Neural cell (in vitro differentiated cells): ENCODE results near the gene CCDC158. TPM values are rescaled to one million over a fixed set of nuclear protein-coding genes. Genes with fewer than 3 reads are reported as not detected.

Source experiments
- H2AFZ ChIP-seq: fragments of 200-600, 300-800 bp; sonication (generic), shearing (Covaris generic); 2 replicates; pipeline ENCODE4 v1.6.0; 2014; ENCODE audit warnings: low read depth, mild to moderate bottlenecking, antibody characterized with exemption, low read length, moderate library complexity
- H3F3A ChIP-seq: fragments of 200-600 bp; shearing (Covaris generic); 2 replicates; pipeline ENCODE4 v1.6.1; 2016; ENCODE audit warnings: mild to moderate bottlenecking, moderate library complexity, mixed read lengths, antibody characterized with exemption, low read length; ENCODE audit not compliant: insufficient read depth, poor library complexity, severe bottlenecking
- H3K27ac ChIP-seq: fragments of 200-600, 300-800 bp; sonication (generic), shearing (Covaris generic); 2 replicates; pipeline ENCODE4 v1.5.1; 2014; ENCODE audit warnings: mild to moderate bottlenecking, low read length, moderate library complexity
- H3K27me3 ChIP-seq: fragments of 300-800, 200-600 bp; sonication (generic), shearing (Covaris generic); 2 replicates; pipeline ENCODE4 v1.6.0; 2014; ENCODE audit warnings: mild to moderate bottlenecking, low read depth, low read length, moderate library complexity; ENCODE audit not compliant: insufficient read depth
- H3K36me3 ChIP-seq: fragments of 300-800, 200-600 bp; sonication (generic), shearing (Covaris generic); 2 replicates; pipeline ENCODE4 v1.5.1; 2014; ENCODE audit warnings: mild to moderate bottlenecking, antibody characterized with exemption, low read length, moderate library complexity; ENCODE audit not compliant: insufficient read depth
- H3K4me2 ChIP-seq: fragments of 300-800, 200-600 bp; sonication (generic), shearing (Covaris generic); 2 replicates; pipeline ENCODE4 v1.6.0; 2014; ENCODE audit warnings: mild to moderate bottlenecking, low read length
- H3K4me3 ChIP-seq: fragments of 300-800, 200-600 bp; sonication (generic), shearing (Covaris generic); 2 replicates; pipeline ENCODE4 v1.5.1; 2014; ENCODE audit warnings: mild to moderate bottlenecking, low read length, moderate library complexity
- H3K79me2 ChIP-seq: fragments of 200-600 bp; shearing (Covaris generic); replicated peaks from 2 replicates; pipeline ENCODE4 v1.6.0; 2014; ENCODE audit warnings: mild to moderate bottlenecking, low read length, moderate library complexity; ENCODE audit not compliant: insufficient read depth
- H3K9ac ChIP-seq: fragments of 300-800, 200-600 bp; sonication (generic), shearing (Covaris generic); 2 replicates; pipeline ENCODE4 v1.6.1; 2016; ENCODE audit warnings: mild to moderate bottlenecking, low read length, mixed read lengths
- H3K9me2 ChIP-seq: fragments of 200-600 bp; shearing (Covaris generic); 2 replicates; pipeline ENCODE4 v1.6.1; 2016; ENCODE audit warnings: mild to moderate bottlenecking, low read length, mixed read lengths; ENCODE audit not compliant: insufficient read depth
- H3K9me3 ChIP-seq: fragments of 200-600, 300-800 bp; sonication (generic), shearing (Covaris generic); 2 replicates; pipeline ENCODE4 v1.6.1; 2016; ENCODE audit warnings: mild to moderate bottlenecking, mixed run types, low read length, moderate library complexity, mixed read lengths
- H4K20me1 ChIP-seq: fragments of 200-600 bp; shearing (Covaris generic); 2 replicates; pipeline ENCODE4 v1.6.1; 2016; ENCODE audit warnings: mild to moderate bottlenecking, mixed run types; ENCODE audit not compliant: insufficient read depth
- CTCF ChIP-seq: fragments of 450-650 bp; IDR thresholded peaks from 2 replicates; pipeline ENCODE4 v1.5.1; 2014; ENCODE audit warnings: antibody characterized with exemption, mild to moderate bottlenecking, moderate library complexity; ENCODE audit not compliant: poor library complexity, severe bottlenecking
- EP300 ChIP-seq: fragments of 450-650 bp; conservative IDR thresholded peaks from 2 replicates; pipeline ENCODE4 v1.6.1; 2014; ENCODE audit warnings: antibody characterized with exemption, mild to moderate bottlenecking, moderate library complexity; ENCODE audit not compliant: poor library complexity, severe bottlenecking
- EZH2 ChIP-seq: fragments of 200-600, 300-800 bp; shearing (Covaris generic), sonication (generic); IDR thresholded peaks from 2 replicates; pipeline ENCODE4 v1.6.1; 2014; ENCODE audit warnings: antibody characterized with exemption, low read length, borderline replicate concordance, mild to moderate bottlenecking; ENCODE audit not compliant: insufficient read depth, poor library complexity, severe bottlenecking
- MXI1 ChIP-seq: fragments of 450-650 bp; conservative IDR thresholded peaks from 2 replicates; pipeline ENCODE4 v1.6.1; 2014; ENCODE audit warnings: antibody characterized with exemption, mild to moderate bottlenecking; ENCODE audit not compliant: poor library complexity, severe bottlenecking
- POLR2AphosphoS5 ChIP-seq: IDR thresholded peaks from 2 replicates; pipeline ENCODE4 v1.6.1; 2012
- RAD21 ChIP-seq: fragments of 450-650 bp; conservative IDR thresholded peaks from 2 replicates; pipeline ENCODE4 v1.6.1; 2014; ENCODE audit warnings: antibody characterized with exemption, mild to moderate bottlenecking, moderate library complexity
- SMC3 ChIP-seq: fragments of 450-650 bp; conservative IDR thresholded peaks from 2 replicates; pipeline ENCODE4 v1.6.1; 2014; ENCODE audit warnings: antibody characterized with exemption, mild to moderate bottlenecking, moderate library complexity; ENCODE audit not compliant: poor library complexity
- TAF1 ChIP-seq: IDR thresholded peaks from 2 replicates; pipeline ENCODE4 v1.6.1; 2012; ENCODE audit warnings: low read depth
- polyA plus RNA-seq: library from polyadenylated mRNA; depleted of rRNA; stranded (reverse); fragments of >200 nt; gene quantifications from 2 replicates; pipeline ENCODE4 v1.2.3, GENCODE V29; 2014
- TF ChIP-seq, protein P1 (sequence below): IDR thresholded peaks from 2 replicates; pipeline ENCODE4 v1.6.1; 2012; ENCODE audit warnings: borderline replicate concordance

CCDC158 gene
- polyA plus RNA-seq, 1 donor from 2014 or later: not detected

- Histone ChIP-seq H3F3A (no peaks in the 10 kb centered on the region), H3K27ac (no peak overlapping the region), H3K36me3 (no peaks in the 10 kb centered on the region), H4K20me1 (no peaks in the 10 kb centered on the region), H3K79me2 (peaks cover 65% of the 10 kb centered on the region), H3K9me2 (no peaks in the 10 kb centered on the region), H3K9ac (no peak overlapping the region), H3K27me3 (no peaks in the 10 kb centered on the region), H2AFZ (no peak overlapping the region), H3K9me3 (no peaks in the 10 kb centered on the region), H3K4me3 (no peak overlapping the region), H3K4me2 (no peak overlapping the region)
- TF ChIP-seq RAD21: no peak
- no peak for TF ChIP-seq SMC3
- no peak for TF ChIP-seq EP300
- no peak for TF ChIP-seq POLR2AphosphoS5
- TF ChIP-seq MXI1: no peak
- no peak for TF ChIP-seq CTCF
- TF ChIP-seq TAF1: no peak
- TF ChIP-seq, protein P1, sequence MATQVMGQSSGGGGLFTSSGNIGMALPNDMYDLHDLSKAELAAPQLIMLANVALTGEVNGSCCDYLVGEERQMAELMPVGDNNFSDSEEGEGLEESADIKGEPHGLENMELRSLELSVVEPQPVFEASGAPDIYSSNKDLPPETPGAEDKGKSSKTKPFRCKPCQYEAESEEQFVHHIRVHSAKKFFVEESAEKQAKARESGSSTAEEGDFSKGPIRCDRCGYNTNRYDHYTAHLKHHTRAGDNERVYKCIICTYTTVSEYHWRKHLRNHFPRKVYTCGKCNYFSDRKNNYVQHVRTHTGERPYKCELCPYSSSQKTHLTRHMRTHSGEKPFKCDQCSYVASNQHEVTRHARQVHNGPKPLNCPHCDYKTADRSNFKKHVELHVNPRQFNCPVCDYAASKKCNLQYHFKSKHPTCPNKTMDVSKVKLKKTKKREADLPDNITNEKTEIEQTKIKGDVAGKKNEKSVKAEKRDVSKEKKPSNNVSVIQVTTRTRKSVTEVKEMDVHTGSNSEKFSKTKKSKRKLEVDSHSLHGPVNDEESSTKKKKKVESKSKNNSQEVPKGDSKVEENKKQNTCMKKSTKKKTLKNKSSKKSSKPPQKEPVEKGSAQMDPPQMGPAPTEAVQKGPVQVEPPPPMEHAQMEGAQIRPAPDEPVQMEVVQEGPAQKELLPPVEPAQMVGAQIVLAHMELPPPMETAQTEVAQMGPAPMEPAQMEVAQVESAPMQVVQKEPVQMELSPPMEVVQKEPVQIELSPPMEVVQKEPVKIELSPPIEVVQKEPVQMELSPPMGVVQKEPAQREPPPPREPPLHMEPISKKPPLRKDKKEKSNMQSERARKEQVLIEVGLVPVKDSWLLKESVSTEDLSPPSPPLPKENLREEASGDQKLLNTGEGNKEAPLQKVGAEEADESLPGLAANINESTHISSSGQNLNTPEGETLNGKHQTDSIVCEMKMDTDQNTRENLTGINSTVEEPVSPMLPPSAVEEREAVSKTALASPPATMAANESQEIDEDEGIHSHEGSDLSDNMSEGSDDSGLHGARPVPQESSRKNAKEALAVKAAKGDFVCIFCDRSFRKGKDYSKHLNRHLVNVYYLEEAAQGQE: no peak
- TF ChIP-seq EZH2: no peak
These were observed 42.6 kb upstream of the CCDC158 start for GRCh38 chr4:76463568-76463967.

- Histone ChIP-seq H3K36me3 (no peaks in the 10 kb centered on the region), H3K9me3 (no peaks in the 10 kb centered on the region), H3K9ac (peak overlapping the region; percentile 52), H3K4me2 (peak overlapping the region; percentile 46), H3K27ac (peak overlapping the region; percentile 61), H2AFZ (peak overlapping the region; percentile 32), H3F3A (no peaks in the 10 kb centered on the region), H4K20me1 (no peaks in the 10 kb centered on the region), H3K27me3 (no peaks in the 10 kb centered on the region), H3K4me3 (peak overlapping the region; percentile 54), H3K9me2 (no peaks in the 10 kb centered on the region), H3K79me2 (peaks cover 56% of the 10 kb centered on the region)
- TF ChIP-seq EZH2: no peak
- peak; percentile 18 for TF ChIP-seq POLR2AphosphoS5
- TF ChIP-seq CTCF: no peak
- TF ChIP-seq, protein P1: peak; percentile 47
- no peak for TF ChIP-seq SMC3
These were observed 38.4 kb upstream of the CCDC158 start for GRCh38 chr4:76459291-76459723.
